H1 (cell line): ENCODE results near the gene KCNAB2. TPM values are rescaled to one million over a fixed set of nuclear protein-coding genes. Genes with fewer than 3 reads are reported as not detected.

ENCODE experiments used
- CTCF ChIA-PET: fragments of 300-600 bp; sonication (Branson Sonifier 250); formaldehyde crosslinking; loops from one replicate; lab custom pipeline; 2021; ENCODE audit not compliant: partially characterized antibody; lab: Charles Lee
- POLR2A ChIA-PET: fragments of 300-600 bp; sonication (Branson Sonifier 250); formaldehyde crosslinking; loops from one replicate; lab custom pipeline; 2021; ENCODE audit warnings: inconsistent platforms; ENCODE audit not compliant: partially characterized antibody; lab: Charles Lee
- DNase-seq, 2 experiments: peaks; one replicate each; pipeline versions ENCODE4 v3.0.0 to v3.0.0-alpha.2; 2010 to 2022; ENCODE audit warnings: low spot score in 2 of 2, low read depth in 1 of 2, mixed read lengths in 1 of 2
- FAIRE-seq: peaks from 2 replicates; lab custom pipeline; 2011; peaks lifted over from hg19 to GRCh38; lab: Jason Lieb, UNC
- H2AFZ ChIP-seq: 2 replicates; pipeline ENCODE4 v1.8.1; 2012; ENCODE audit warnings: low read length, inconsistent platforms
- H2AK5ac ChIP-seq: 2 replicates; pipeline ENCODE4 v1.6.1; 2013; ENCODE audit warnings: low read depth, low read length
- H2BK120ac ChIP-seq: replicated peaks from 2 replicates; pipeline ENCODE3; 2013; ENCODE audit warnings: low read depth, low read length, inconsistent platforms
- H2BK12ac ChIP-seq: 2 replicates; pipeline ENCODE4 v1.6.1; 2013; ENCODE audit warnings: low read depth, low read length
- H2BK15ac ChIP-seq: 2 replicates; pipeline ENCODE4 v1.6.1; 2013; ENCODE audit warnings: low read length
- H2BK20ac ChIP-seq: 2 replicates; pipeline ENCODE4 v1.6.1; 2013; ENCODE audit warnings: low read length
- H2BK5ac ChIP-seq: 2 replicates; pipeline ENCODE4 v1.6.1; 2013; ENCODE audit warnings: low read depth, low read length
- H3K14ac ChIP-seq: 2 replicates; pipeline ENCODE4 v1.6.1; 2013; ENCODE audit warnings: inconsistent platforms; ENCODE audit not compliant: insufficient read length
- H3K18ac ChIP-seq: 2 replicates; pipeline ENCODE4 v1.6.1; 2013; ENCODE audit warnings: low read length; ENCODE audit errors: extremely low read depth
- H3K23ac ChIP-seq: 2 replicates; pipeline ENCODE4 v1.6.1; 2013; ENCODE audit warnings: inconsistent platforms; ENCODE audit not compliant: insufficient read length
- H3K23me2 ChIP-seq: 2 replicates; pipeline ENCODE4 v1.6.1; 2013; ENCODE audit warnings: low read depth, low read length
- H3K27ac ChIP-seq: 2 replicates; pipeline ENCODE4 v1.6.1; 2011; ENCODE audit warnings: low read depth, low read length, inconsistent platforms
- H3K27me3 ChIP-seq, 4 experiments: replicated peaks in 1 of 4; 1 replicate in 1 of 4; 2 replicates in 3 of 4; pipeline versions ENCODE4 v1.6.1 to v1.8.1; 2011 to 2013; ENCODE audit warnings: low read length in 3 of 4, mild to moderate bottlenecking in 3 of 4, inconsistent platforms in 2 of 4, mixed read lengths in 2 of 4, moderate library complexity in 1 of 4; ENCODE audit not compliant: control insufficient read depth in 3 of 4, insufficient read depth in 3 of 4; ENCODE audit errors: extremely low read depth in 1 of 4
- H3K36me3 ChIP-seq, 4 experiments: 2 replicates each; pipeline versions ENCODE4 v1.6.1 to v1.8.1; 2011 to 2013; ENCODE audit warnings: mild to moderate bottlenecking in 4 of 4, low read length in 3 of 4, moderate library complexity in 2 of 4, control low read depth in 1 of 4, inconsistent platforms in 1 of 4; ENCODE audit not compliant: insufficient read depth in 4 of 4, control insufficient read depth in 2 of 4
- H3K4ac ChIP-seq: replicated peaks from 2 replicates; pipeline ENCODE3; 2013; ENCODE audit warnings: low read length, low read depth, mixed read lengths, inconsistent platforms; ENCODE audit not compliant: insufficient read length
- H3K4me1 ChIP-seq, 4 experiments: replicated peaks in 1 of 4; 1 replicate in 1 of 4; 2 replicates in 3 of 4; pipeline versions ENCODE4 v1.6.1 to v1.8.1; 2011 to 2013; ENCODE audit warnings: low read length in 3 of 4, inconsistent platforms in 2 of 4, mixed read lengths in 1 of 4; ENCODE audit not compliant: insufficient read depth in 4 of 4, control insufficient read depth in 3 of 4
- H3K4me2 ChIP-seq, 2 experiments: 2 replicates each; pipeline versions ENCODE4 v1.6.1 to v1.8.1; 2011 to 2013; ENCODE audit warnings: low read depth in 2 of 2, low read length in 2 of 2, control low read depth in 1 of 2, inconsistent platforms in 1 of 2, mild to moderate bottlenecking in 1 of 2; ENCODE audit not compliant: insufficient read depth in 1 of 2
- H3K4me3 ChIP-seq, 4 experiments: fragments of 200-600, 300-600 bp in 1 of 4; sonication (generic), shearing (Covaris generic), sonication (Bioruptor Twin) in 1 of 4; 2 replicates each; pipeline versions ENCODE4 v1.5.1 to v1.8.1; 2011 to 2016; ENCODE audit warnings: low read length in 4 of 4, low read depth in 3 of 4, control low read depth in 2 of 4, inconsistent platforms in 2 of 4, mild to moderate bottlenecking in 2 of 4, mixed read lengths in 1 of 4, moderate library complexity in 1 of 4; ENCODE audit not compliant: insufficient read depth in 2 of 4; ENCODE audit errors: extremely low read depth in 1 of 4
- H3K56ac ChIP-seq: replicated peaks from 2 replicates; pipeline ENCODE3; 2013; ENCODE audit warnings: low read depth, mild to moderate bottlenecking, mixed read lengths, low read length, inconsistent platforms; ENCODE audit not compliant: insufficient read length
- H3K79me1 ChIP-seq: 2 replicates; pipeline ENCODE4 v1.6.1; 2013; ENCODE audit warnings: low read depth, low read length, control low read depth
- H3K79me2 ChIP-seq, 2 experiments: 2 replicates each; pipeline versions ENCODE4 v1.6.1 to v1.8.1; 2012 to 2013; ENCODE audit warnings: low read length in 2 of 2, mild to moderate bottlenecking in 2 of 2, inconsistent platforms in 1 of 2; ENCODE audit not compliant: insufficient read depth in 2 of 2, control insufficient read depth in 1 of 2
- H3K9ac ChIP-seq, 4 experiments: replicated peaks in 1 of 4; 1 replicate in 1 of 4; 2 replicates in 3 of 4; pipeline versions ENCODE4 v1.6.1 to v1.8.1; 2011 to 2013; ENCODE audit warnings: low read depth in 3 of 4, low read length in 3 of 4, control low read depth in 2 of 4, mild to moderate bottlenecking in 2 of 4, moderate library complexity in 2 of 4, inconsistent platforms in 1 of 4; ENCODE audit errors: extremely low read depth in 1 of 4
- H3K9me3 ChIP-seq, 2 experiments: 2 replicates each; pipeline versions ENCODE4 v1.6.1 to v1.8.1; 2012 to 2013; ENCODE audit warnings: mild to moderate bottlenecking in 2 of 2, moderate library complexity in 2 of 2, control low read depth in 1 of 2, inconsistent platforms in 1 of 2, low read depth in 1 of 2, low read length in 1 of 2, mixed read lengths in 1 of 2; ENCODE audit not compliant: insufficient read depth in 2 of 2
- H4K20me1 ChIP-seq, 2 experiments: replicated peaks in 1 of 2; 2 replicates each; pipeline versions ENCODE3 to v1.8.1; 2011 to 2013; ENCODE audit warnings: inconsistent platforms in 2 of 2, low read length in 2 of 2, mild to moderate bottlenecking in 1 of 2; ENCODE audit not compliant: insufficient read depth in 2 of 2, control insufficient read depth in 1 of 2
- H4K5ac ChIP-seq: 2 replicates; pipeline ENCODE4 v1.6.1; 2013; ENCODE audit warnings: low read length, low read depth, mixed read lengths, inconsistent platforms; ENCODE audit not compliant: insufficient read length
- H4K8ac ChIP-seq: 2 replicates; pipeline ENCODE4 v1.8.0; 2013; ENCODE audit warnings: mild to moderate bottlenecking, moderate library complexity, low read length, inconsistent platforms; ENCODE audit not compliant: insufficient read depth; ENCODE audit errors: extremely low read depth
- H4K91ac ChIP-seq: replicated peaks from 2 replicates; pipeline ENCODE3; 2013; ENCODE audit warnings: low read length, mixed read lengths, inconsistent platforms; ENCODE audit not compliant: insufficient read length
- BCL11A ChIP-seq, 2 experiments: IDR thresholded peaks; one replicate each; pipeline ENCODE4 v1.6.1; 2011; ENCODE audit warnings: low read depth in 2 of 2, low read length in 2 of 2, mild to moderate bottlenecking in 2 of 2
- CEBPB ChIP-seq: IDR thresholded peaks from 2 replicates; pipeline ENCODE4 v1.6.1; 2012; ENCODE audit warnings: low read depth, low read length
- EZH2 ChIP-seq: fragments of 200-600 bp; sonication (generic); IDR thresholded peaks from 2 replicates; pipeline ENCODE4 v1.7.1; 2012; ENCODE audit warnings: low read depth, mild to moderate bottlenecking, moderate library complexity, low read length, inconsistent platforms; ENCODE audit not compliant: severe bottlenecking
- GABPA ChIP-seq: IDR thresholded peaks from 2 replicates; pipeline ENCODE4 v1.6.1; 2011; ENCODE audit warnings: mild to moderate bottlenecking, low read length, moderate library complexity, borderline replicate concordance; ENCODE audit not compliant: insufficient read depth
- PHF8 ChIP-seq: fragments of 200-600 bp; sonication (generic); conservative IDR thresholded peaks from 2 replicates; pipeline ENCODE4 v1.7.1; 2012; ENCODE audit warnings: low read depth, mild to moderate bottlenecking, inconsistent platforms, low read length, moderate library complexity
- POLR2A ChIP-seq, 2 experiments: IDR thresholded peaks; 1 replicate in 1 of 2; 2 replicates in 1 of 2; pipeline ENCODE4 v1.6.1; 2011; ENCODE audit warnings: low read depth in 2 of 2, low read length in 2 of 2, mild to moderate bottlenecking in 2 of 2; ENCODE audit errors: control extremely low read depth in 1 of 2
- POU5F1 ChIP-seq: IDR thresholded peaks from 2 replicates; pipeline ENCODE4 v1.6.1; 2011; ENCODE audit warnings: low read depth, mild to moderate bottlenecking, low read length, moderate library complexity
- RAD21 ChIP-seq, 2 experiments: IDR thresholded peaks in 1 of 2; conservative IDR thresholded peaks in 1 of 2; 2 replicates each; pipeline ENCODE4 v1.6.1; 2011; ENCODE audit warnings: low read depth in 2 of 2, low read length in 2 of 2, improper control_type of control experiment in 1 of 2, inconsistent platforms in 1 of 2, mild to moderate bottlenecking in 1 of 2, moderate library complexity in 1 of 2
- RFX5 ChIP-seq: IDR thresholded peaks from 2 replicates; pipeline ENCODE4 v1.6.1; 2011; ENCODE audit warnings: low read depth, low read length, improper control_type of control experiment, borderline replicate concordance
- RNF2 ChIP-seq: fragments of 200-900, 300-1000 bp; sonication (generic); IDR thresholded peaks from 2 replicates; pipeline ENCODE4 v1.7.1; 2016; ENCODE audit warnings: borderline replicate concordance, low read depth, mild to moderate bottlenecking, antibody characterized with exemption, low read length; ENCODE audit not compliant: poor library complexity, severe bottlenecking; ENCODE audit errors: missing control alignments
- RXRA ChIP-seq: IDR thresholded peaks from 2 replicates; pipeline ENCODE4 v1.6.1; 2011; ENCODE audit warnings: low read depth, mild to moderate bottlenecking, low read length, moderate library complexity; ENCODE audit not compliant: insufficient read depth
- SP4 ChIP-seq: IDR thresholded peaks from 2 replicates; pipeline ENCODE4 v1.6.1; 2012; ENCODE audit warnings: low read length, inconsistent platforms
- TAF1 ChIP-seq: IDR thresholded peaks from 2 replicates; pipeline ENCODE4 v1.6.1; 2011; ENCODE audit warnings: mild to moderate bottlenecking, low read depth, low read length
- TAF7 ChIP-seq: optimal IDR thresholded peaks from 2 replicates; pipeline ENCODE3; 2011; ENCODE audit warnings: low read depth, mild to moderate bottlenecking, inconsistent platforms, low read length, moderate library complexity, borderline replicate concordance
- WGBS, 2 experiments: shearing (Covaris generic) in 1 of 2; methylation state at CpG; one replicate each; pipeline versions ENCODE4 v1.1.6 to v1.1.7; 2013 to 2015; ENCODE audit warnings: low lambda C conversion rate in 2 of 2, mixed read lengths in 2 of 2, inconsistent platforms in 1 of 2, low coverage in 1 of 2, missing lambda C conversion rate in 1 of 2; ENCODE audit not compliant: insufficient replicate concordance in 2 of 2, insufficient coverage in 1 of 2, insufficient read length in 1 of 2; ENCODE audit errors: extremely low coverage in 1 of 2, missing lambda C conversion rate in 1 of 2; 5-methylcytosine and 5-hydroxymethylcytosine counted together
- polyA plus RNA-seq, 7 experiments: library from polyadenylated mRNA; depleted of rRNA in 3 of 7; stranded (reverse) in 5 of 7; unstranded in 2 of 7; fragments of >200 nt in 5 of 7; fragments of 200-250 nt in 2 of 7; gene quantifications; 1 replicate in 5 of 7; 2 replicates in 1 of 7; 4 replicates in 1 of 7; pipeline versions ENCODE4 v1.2.1 to v1.2.3, GENCODE V29; 2011 to 2013; ENCODE audit warnings: missing spikeins in 2 of 7, mixed read lengths in 2 of 7
- total RNA-seq: library from RNA; stranded (reverse); fragmentation: NEBNext Ultra II Directional; extraction: Animal tissue kit (Norgen Biotek cat#: 25700); gene quantifications from 2 replicates; pipeline ENCODE4 v1.2.1, GENCODE V29; 2021

KCNAB2 gene
- total and polyA plus RNA-seq, 2 of the 8 experiments (the other 6 are each of a cell fraction or from before 2014, with no cell fraction given) = 4.5 to 7.0 TPM

GRCh38 chr1:6088956-6089355 is 43.3 kb downstream of the KCNAB2 start:
- H3K79me2 ChIP-seq = no peaks in the 10 kb centered on the region
- FAIRE-seq = no peak

More at GRCh38 chr1:6088956-6089355, 43.3 kb downstream of the KCNAB2 start:
- Histone ChIP-seq H2AK5ac (no peak overlapping the region), H3K9me3 (no peaks in the 10 kb centered on the region), H2BK12ac (no peak overlapping the region), H3K4ac (no peak overlapping the region), H3K27ac (no peak overlapping the region), H3K56ac (no peak overlapping the region), H3K36me3 (no peaks in the 10 kb centered on the region), H2BK5ac (no peak overlapping the region), H3K79me1 (no peaks in the 10 kb centered on the region), H3K4me2 (no peak overlapping the region), H3K27me3 (no peaks in the 10 kb centered on the region), H3K4me3 (no peak overlapping the region), H2BK120ac (no peak overlapping the region), H3K23ac (no peak overlapping the region), H3K23me2 (no peaks in the 10 kb centered on the region), H2AFZ (no peak overlapping the region), H2BK15ac (no peak overlapping the region), H2BK20ac (no peak overlapping the region), H3K14ac (no peak overlapping the region), H4K5ac (no peak overlapping the region), H3K9ac (no peak overlapping the region), H4K8ac (peak overlapping the region; percentile 51; the same call in 1 of the 2 replicates), H3K4me1 (no peaks in the 10 kb centered on the region), H3K18ac (no peak overlapping the region), H4K20me1 (peaks cover 0 to 1% of the 10 kb centered on the region in 2 experiments), H4K91ac (no peak overlapping the region)
- WGBS, 2 experiments = 89% methylated on average over 13 of the region's 19 CpGs; no CpG with 5 or more reads in 1 of the 2 experiments
- CTCF ChIA-PET = no interaction called here
- no peak for TF ChIP-seq RNF2
- TF ChIP-seq GABPA = no peak
- TF ChIP-seq SP4 = no peak
- TF ChIP-seq TAF1 = no peak
- no peak for TF ChIP-seq EZH2
- no peak for TF ChIP-seq TAF7
- TF ChIP-seq CEBPB = no peak
- no peak for TF ChIP-seq RAD21 (IDR thresholded peaks at IDR 0.05 in 1 of 2, conservative IDR thresholded peaks at IDR 0.05 in 1 of 2; ENCODE audit: low read depth in 2 of 2, low read length in 2 of 2)
- TF ChIP-seq POU5F1 = no peak
- TF ChIP-seq RXRA = no peak
- no peak for TF ChIP-seq BCL11A (IDR thresholded peaks at IDR 0.05; ENCODE audit: low read depth in 2 of 2, low read length in 2 of 2)
- TF ChIP-seq RFX5 = no peak
- no peak for TF ChIP-seq PHF8
- TF ChIP-seq POLR2A (IDR thresholded peaks at IDR 0.05; ENCODE audit: control extremely low read depth in 1 of 2, low read depth in 2 of 2, low read length in 2 of 2) = no peak
- POLR2A ChIA-PET = no interaction called here
- no peak for DNase-seq
